Aorta (tissue), 5 donors: ENCODE measurements around the gene ZMIZ1. TPM values are rescaled to one million over a fixed set of nuclear protein-coding genes. Genes with fewer than 3 reads are reported as not detected.

ENCODE experiments used
- ATAC-seq: fragments of 200-7000 bp; cut with Tn5 transposase; one replicate; pipeline ENCODE4 v1.9.1; 2022; ENCODE audit warnings: moderate library complexity; ENCODE audit not compliant: low FRiP score
- DNase-seq, 2 donors: peaks; one replicate each; pipeline ENCODE4 v3.0.0-alpha.2; 2020
- H3K27ac ChIP-seq, 2 donors: one replicate each; pipeline ENCODE4 v1.5.1; 2013; ENCODE audit warnings: low read length in 2 of 2, mild to moderate bottlenecking in 2 of 2, moderate library complexity in 2 of 2, control low read depth in 1 of 2, inconsistent platforms in 1 of 2, low read depth in 1 of 2
- H3K27me3 ChIP-seq, 2 donors: one replicate each; pipeline ENCODE4 v1.6.1; 2013; ENCODE audit warnings: control low read depth in 1 of 2, low read length in 1 of 2, mild to moderate bottlenecking in 1 of 2, moderate library complexity in 1 of 2; ENCODE audit not compliant: insufficient read depth in 2 of 2, control insufficient read depth in 1 of 2
- H3K36me3 ChIP-seq, 2 donors: one replicate each; pipeline ENCODE4 v1.6.1; 2013; ENCODE audit warnings: control low read depth in 1 of 2, low read length in 1 of 2, mild to moderate bottlenecking in 1 of 2; ENCODE audit not compliant: insufficient read depth in 2 of 2, control insufficient read depth in 1 of 2
- H3K4me1 ChIP-seq, 2 donors: one replicate each; pipeline ENCODE4 v1.6.1; 2013; ENCODE audit warnings: low read length in 2 of 2, control low read depth in 1 of 2, mild to moderate bottlenecking in 1 of 2, moderate library complexity in 1 of 2; ENCODE audit not compliant: insufficient read depth in 2 of 2, control insufficient read depth in 1 of 2
- H3K4me3 ChIP-seq, 2 donors: one replicate each; pipeline ENCODE4 v1.5.1; 2013; ENCODE audit warnings: low read length in 2 of 2, control low read depth in 1 of 2, mild to moderate bottlenecking in 1 of 2
- H3K9me3 ChIP-seq: one replicate; pipeline ENCODE4 v1.6.1; 2013; ENCODE audit warnings: mild to moderate bottlenecking, low read length; ENCODE audit not compliant: control insufficient read depth
- WGBS, 2 donors: extraction: QIAGEN DNeasy Blood & Tissue Kit; methylation state at CpG; one replicate each; pipeline ENCODE4 v1.1.7; 2013; 5-methylcytosine and 5-hydroxymethylcytosine counted together
- intact Hi-C, 2 donors: fragments of 100-400 bp; cut with DNase I; formaldehyde crosslinking; loops; one replicate each; pipeline versions ENCODE4 v1.14.2 to v1.15.0; 2022
- polyA plus RNA-seq, 2 donors: library from polyadenylated mRNA; stranded (reverse); fragments of 200-250 nt; gene quantifications; one replicate each; pipeline ENCODE4 v1.2.3, GENCODE V29; 2013
- total RNA-seq, 2 donors: library from RNA; stranded (reverse); fragmentation: NEBNext Ultra II Directional; extraction: Animal tissue kit (Norgen Biotek cat#: 25700); gene quantifications; one replicate each; pipeline ENCODE4 v1.2.1, GENCODE V29; 2021
- donor health status: healthy with polysubstance abuse.
- donor health status: Bipolar disorder and iron deficiency.
- donor health status: DM: no; HTN: no; CAD: no.
- donor health status: DM: no; HTN: no; CAD: no.
- donor health status: DM: yes; HTN: yes; CAD: no.

ZMIZ1 gene
- total and polyA plus RNA-seq, 4 donors = 7.8 to 84.1 (median 28.2) TPM

- 86 to 89% methylated on average over 8 of the region's 8 CpGs for WGBS, 2 donors
- Histone ChIP-seq H3K4me1 (no peaks in the 10 kb centered on the region), H3K27ac (no peak overlapping the region), H3K27me3 (no peaks in the 10 kb centered on the region), H3K9me3 (no peaks in the 10 kb centered on the region), H3K36me3 (peaks cover 0 to 3% of the 10 kb centered on the region in 2 donors), H3K4me3 (no peak overlapping the region)
- intact Hi-C loops = no loop called here
- DNase-seq = no peak
- ATAC-seq = no peak
Observed at GRCh38 chr10:79201706-79202105, 132.9 kb downstream of the ZMIZ1 start.

- peak in 1 of 2 donors; percentile 76 for DNase-seq
- Histone ChIP-seq H3K27ac (no peak overlapping the region), H3K36me3 (peaks cover 0 to 3% of the 10 kb centered on the region in 2 donors)
Observed at GRCh38 chr10:79202188-79203013, 133.6 kb downstream of the ZMIZ1 start.

GRCh38 chr10:79203014-79203644, 134.4 kb downstream of the ZMIZ1 start:
- ATAC-seq = peak; percentile 4
- no peak overlapping the region for H3K27ac ChIP-seq

More at GRCh38 chr10:79202188-79203013, 133.6 kb downstream of the ZMIZ1 start:
- peak; percentile 17 for ATAC-seq
- no peaks in the 10 kb centered on the region for H3K4me1 ChIP-seq
- H3K27me3 ChIP-seq = no peaks in the 10 kb centered on the region
- H3K4me3 ChIP-seq = no peak overlapping the region
- intact Hi-C loops = no loop called here
- 56 to 58% methylated on average over 9 of the region's 9 CpGs for whole genome bisulfite sequencing, 2 donors
- no peaks in the 10 kb centered on the region for H3K9me3 ChIP-seq

GRCh38 chr10:79203833-79204232, 135.1 kb downstream of the ZMIZ1 start:
- Histone ChIP-seq H3K9me3 (no peaks in the 10 kb centered on the region), H3K4me1 (no peaks in the 10 kb centered on the region), H3K27me3 (no peaks in the 10 kb centered on the region), H3K36me3 (peaks cover 0 to 3% of the 10 kb centered on the region in 2 donors), H3K4me3 (no peak overlapping the region), H3K27ac (no peak overlapping the region)
- intact Hi-C loops = no loop called here
- ATAC-seq (no peak), DNase-seq (no peak)
- 81 to 84% methylated on average over 8 of the region's 8 CpGs for WGBS, 2 donors

More at GRCh38 chr10:79203014-79203644, 134.4 kb downstream of the ZMIZ1 start:
- no peak overlapping the region for H3K4me3 ChIP-seq
- WGBS, 2 donors = 75 to 81% methylated on average over 13 of the region's 13 CpGs
- intact Hi-C loops = no loop called here
- H3K36me3 ChIP-seq = peaks cover 0 to 3% of the 10 kb centered on the region in 2 donors
- no peak for DNase-seq
- H3K4me1 ChIP-seq = no peaks in the 10 kb centered on the region
- no peaks in the 10 kb centered on the region for H3K27me3 ChIP-seq
- no peaks in the 10 kb centered on the region for H3K9me3 ChIP-seq

- WGBS, 2 donors = 88 to 90% methylated on average over 13 of the region's 13 CpGs
- no peaks in the 10 kb centered on the region for H3K27me3 ChIP-seq
- H3K4me3 ChIP-seq = no peak overlapping the region
- no peaks in the 10 kb centered on the region for H3K4me1 ChIP-seq
- ATAC-seq (no peak), DNase-seq (no peak)
- H3K27ac ChIP-seq = no peak overlapping the region
- intact Hi-C loops = no loop called here
- H3K36me3 ChIP-seq = peaks cover 0 to 3% of the 10 kb centered on the region in 2 donors
- H3K9me3 ChIP-seq = no peaks in the 10 kb centered on the region
Observed at GRCh38 chr10:79206300-79207095, 137.7 kb downstream of the ZMIZ1 start.

- H3K4me1 ChIP-seq = no peaks in the 10 kb centered on the region
- DNase-seq = no peak
- intact Hi-C loops = no loop called here
- no peak for ATAC-seq
- peaks cover 0 to 3% of the 10 kb centered on the region in 2 donors for H3K36me3 ChIP-seq
- WGBS, 2 donors = 86 to 90% methylated on average over 4 of the region's 4 CpGs
- no peaks in the 10 kb centered on the region for H3K27me3 ChIP-seq
- no peaks in the 10 kb centered on the region for H3K9me3 ChIP-seq
- no peak overlapping the region for H3K27ac ChIP-seq
- H3K4me3 ChIP-seq = no peak overlapping the region
Observed at GRCh38 chr10:79207096-79207357, 138.3 kb downstream of the ZMIZ1 start.

- no peaks in the 10 kb centered on the region for H3K36me3 ChIP-seq
- H3K9me3 ChIP-seq = no peaks in the 10 kb centered on the region
- no peak overlapping the region for H3K4me3 ChIP-seq
- intact Hi-C loops = no loop called here
- H3K27ac ChIP-seq = no peak overlapping the region
- DNase-seq (no peak), ATAC-seq (no peak)
- no peaks in the 10 kb centered on the region for H3K27me3 ChIP-seq
- no peaks in the 10 kb centered on the region for H3K4me1 ChIP-seq
- WGBS, 2 donors = 90 to 93% methylated on average over 4 to 5 of the region's 5 CpGs
Observed at GRCh38 chr10:79207726-79208125, 139.0 kb downstream of the ZMIZ1 start.

GRCh38 chr10:79208251-79208983, 139.7 kb downstream of the ZMIZ1 start:
- H3K36me3 ChIP-seq = peaks cover 0 to 3% of the 10 kb centered on the region in 2 donors
- ATAC-seq = no peak
- H3K4me1 ChIP-seq = no peaks in the 10 kb centered on the region
- no peak for DNase-seq
- no peak overlapping the region for H3K4me3 ChIP-seq
- 90 to 91% methylated on average over 15 of the region's 15 CpGs for WGBS, 2 donors
- no peaks in the 10 kb centered on the region for H3K27me3 ChIP-seq
- intact Hi-C loops = no loop called here
- no peak overlapping the region for H3K27ac ChIP-seq
- H3K9me3 ChIP-seq = no peaks in the 10 kb centered on the region
